DMS79 treated with DMSO at 0.1 percent for 48 hours (cell line): ENCODE data around the gene IRF5.

Experiments used
- DNase-seq: peaks from one replicate; lab custom pipeline; 2025; lab: John Stamatoyannopoulos, UW

Gene IRF5

GRCh38 chr7:128921866-128922440, 15.8 kb upstream of the IRF5 start:
- no peak for DNase-seq

- no peak for DNase-seq
Observed at GRCh38 chr7:128922496-128923410, 15.0 kb upstream of the IRF5 start.

- no peak for DNase-seq
Observed at GRCh38 chr7:128923411-128923800, 14.3 kb upstream of the IRF5 start.

GRCh38 chr7:128924707-128925588, 12.8 kb upstream of the IRF5 start:
- no peak for DNase-seq

- no peak for DNase-seq
Observed at GRCh38 chr7:128928159-128928813, 9.4 kb upstream of the IRF5 start.

- DNase-seq = no peak
Observed at GRCh38 chr7:128928882-128929788, 8.6 kb upstream of the IRF5 start.

GRCh38 chr7:128931190-128931798, 6.4 kb upstream of the IRF5 start:
- DNase-seq = no peak

- DNase-seq = no peak
Observed at GRCh38 chr7:128931965-128932861, 5.5 kb upstream of the IRF5 start.

- DNase-seq = no peak
Observed at GRCh38 chr7:128932862-128933179, 4.9 kb upstream of the IRF5 start.

- no peak for DNase-seq
Observed at GRCh38 chr7:128933180-128933891, 4.4 kb upstream of the IRF5 start.

GRCh38 chr7:128934361-128935341, 3.1 kb upstream of the IRF5 start:
- no peak for DNase-seq

- DNase-seq = peak; percentile 29
Observed at GRCh38 chr7:128935342-128935730, 2.4 kb upstream of the IRF5 start.

- no peak for DNase-seq
Observed at GRCh38 chr7:128936798-128937197, 929 bp upstream of the IRF5 start.

- no peak for DNase-seq
Observed at GRCh38 chr7:128937271-128937646, 468 bp upstream of the IRF5 start.

GRCh38 chr7:128938544-128939074, 882 bp downstream of the IRF5 start:
- DNase-seq = peak; percentile 11

- DNase-seq = no peak
Observed at GRCh38 chr7:128939075-128939860, 1.5 kb downstream of the IRF5 start.
